Kidney (tissue), 14 donors: Measurements from ENCODE around the gene SPATA33. TPM values are rescaled to one million over a fixed set of nuclear protein-coding genes. Genes with fewer than 3 reads are reported as not detected.

Experiments
- DNase-seq, 5 donors: peaks; one replicate each; pipeline ENCODE4 v3.0.0-alpha.2; 2013 to 2020
- FAIRE-seq: peaks from 2 replicates; lab custom pipeline; 2012; peaks lifted over from hg19 to GRCh38; lab: Jason Lieb, UNC
- H3K27ac ChIP-seq, 2 donors: one replicate each; pipeline ENCODE4 v1.7.0; 2013; ENCODE audit warnings: low read depth in 2 of 2, low read length in 2 of 2, inconsistent platforms in 1 of 2
- H3K27me3 ChIP-seq: one replicate; pipeline ENCODE4 v1.7.1; 2013; ENCODE audit warnings: low read length, inconsistent platforms; ENCODE audit not compliant: control insufficient read depth, insufficient read depth
- H3K36me3 ChIP-seq, 3 donors: one replicate each; pipeline versions ENCODE4 v1.7.0 to v1.7.1; 2013; ENCODE audit warnings: low read length in 3 of 3, control low read depth in 1 of 3, inconsistent platforms in 1 of 3; ENCODE audit not compliant: insufficient read depth in 3 of 3, control insufficient read depth in 2 of 3
- H3K4me1 ChIP-seq, 3 donors: one replicate each; pipeline versions ENCODE4 v1.7.0 to v1.7.1; 2013; ENCODE audit warnings: low read length in 3 of 3, inconsistent platforms in 1 of 3, low read depth in 1 of 3; ENCODE audit not compliant: control insufficient read depth in 2 of 3, insufficient read depth in 2 of 3
- H3K4me3 ChIP-seq, 3 donors: one replicate each; pipeline versions ENCODE4 v1.7.0 to v1.8.1; 2013; ENCODE audit warnings: low read length in 3 of 3, control low read depth in 1 of 3, inconsistent platforms in 1 of 3
- H3K9ac ChIP-seq, 3 donors: one replicate each; pipeline versions ENCODE4 v1.7.0 to v1.7.1; 2013; ENCODE audit warnings: low read length in 3 of 3, control low read depth in 1 of 3, inconsistent platforms in 1 of 3
- H3K9me3 ChIP-seq, 3 donors: one replicate each; pipeline versions ENCODE4 v1.7.0 to v1.7.1; 2013; ENCODE audit warnings: low read length in 3 of 3, control low read depth in 1 of 3, inconsistent platforms in 1 of 3; ENCODE audit not compliant: control insufficient read depth in 2 of 3, insufficient read depth in 1 of 3
- CTCF ChIP-seq: IDR thresholded peaks from 3 replicates; pipeline ENCODE4 v1.5.1; 2012; ENCODE audit warnings: mild to moderate bottlenecking, moderate library complexity, borderline replicate concordance; ENCODE audit not compliant: insufficient read depth; ENCODE audit errors: extremely low read depth
- intact Hi-C: fragments of 100-400 bp; cut with DNase I; formaldehyde crosslinking; loops from one replicate; pipeline ENCODE4 v1.11.1; 2022
- polyA plus RNA-seq: library from polyadenylated mRNA; stranded (reverse); fragments of 350-450 nt; fragmentation: Illumina TruSeq; extraction: RNeasy Lipid Tissue Mini Kit (QIAGEN cat#74804); gene quantifications from one replicate; pipeline ENCODE4 v1.2.3, GENCODE V29; 2014; ENCODE audit warnings: low read depth, low replicate concordance; ENCODE audit not compliant: insufficient read depth
- total RNA-seq: library from RNA; stranded (reverse); fragmentation: NEBNext Ultra II Directional; extraction: Animal tissue kit (Norgen Biotek cat#: 25700); gene quantifications from one replicate; pipeline ENCODE4 v1.2.1, GENCODE V29; 2021
- donor health status: control.
- donor health status: control.
- donor health status: control.
- donor health status: control.
- donor health status: control.
- donor health status: DM: yes; HTN: yes; CAD: no.
- donor health status: Normal renal cell carcinoma (clear cell type).

Gene SPATA33
- total and polyA plus RNA-seq, 2 donors from 2014 or later, result 13.4 to 16.3 TPM

DNA sequence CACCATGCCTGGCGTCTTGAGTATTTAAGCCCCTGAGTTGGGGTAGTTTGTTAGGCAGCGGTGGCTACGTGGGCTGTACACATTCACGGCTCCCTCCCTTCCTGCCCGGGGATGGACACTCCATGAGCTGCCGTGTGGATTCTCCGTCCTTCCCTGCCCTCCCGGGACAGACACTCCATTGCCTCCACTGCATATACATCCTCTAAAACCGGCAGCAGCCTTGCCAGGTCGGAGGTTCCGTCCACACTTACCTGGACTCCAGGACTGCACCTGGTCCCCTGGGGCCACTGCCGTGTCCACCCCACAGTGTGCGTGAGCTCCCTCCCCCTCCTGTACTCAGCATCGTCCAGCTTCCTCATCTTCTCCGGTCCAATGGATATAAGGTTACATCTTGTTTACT lies 47.4 kb downstream of the SPATA33 start:
- Histone ChIP-seq H3K27me3 (no peaks in the 10 kb centered on the region), H3K36me3 (no peaks in the 10 kb centered on the region), H3K9ac (no peak overlapping the region), H3K9me3 (no peaks in the 10 kb centered on the region), H3K4me1 (peaks cover 0 to 11% (median 5%) of the 10 kb centered on the region in 3 donors), H3K27ac (no peak overlapping the region), H3K4me3 (no peak overlapping the region)
- TF ChIP-seq CTCF, result no peak
- intact Hi-C loops, result loop anchor here (10.0 kb wide), 1 partner anchor 160 kb away; no protein-coding TSS in a partner anchor
- peak in 2 of 5 donors; percentile 50 to 68 for DNase-seq
- no peak for FAIRE-seq

DNA sequence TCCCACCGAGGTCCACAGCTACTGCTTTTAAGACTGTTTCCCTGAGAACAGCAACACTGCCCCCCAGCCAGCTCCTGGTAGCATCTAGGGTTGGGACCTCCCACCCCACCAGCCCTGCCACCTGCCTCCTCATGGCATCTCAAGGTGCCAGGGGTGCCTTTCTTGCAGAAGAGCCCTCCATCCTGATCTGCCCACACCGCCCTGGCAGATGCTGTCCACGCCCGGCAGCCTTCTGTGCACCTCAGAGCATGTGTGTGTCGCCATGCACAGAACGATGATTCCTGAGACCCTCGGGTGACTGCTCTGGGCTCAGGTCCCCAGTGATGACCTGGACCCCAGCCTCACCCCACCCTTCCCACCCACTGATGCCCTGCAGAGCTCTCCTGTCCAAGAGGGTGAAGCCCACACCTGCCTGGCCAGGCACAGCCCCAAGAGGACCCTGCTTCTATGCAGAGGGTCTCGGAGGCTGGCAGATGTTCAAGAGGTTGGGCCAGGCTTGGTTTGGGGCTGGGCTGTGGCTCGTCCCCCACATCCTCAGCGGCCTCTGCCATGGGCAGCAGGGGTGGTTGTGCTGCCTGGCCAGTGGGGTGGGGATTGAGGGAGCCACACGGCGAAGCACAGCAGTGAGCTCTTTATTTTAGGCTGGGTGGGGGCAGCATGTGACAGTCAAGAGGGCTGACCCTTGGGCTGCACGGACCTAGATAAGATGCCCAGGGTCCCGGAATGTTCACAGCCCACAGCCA lies 49.1 kb downstream of the SPATA33 start:
- DNase-seq (peak in 2 of 5 donors; percentile 53 to 74), FAIRE-seq (no peak)
- no peak for TF ChIP-seq CTCF
- Histone ChIP-seq H3K4me1 (peaks cover 0 to 3% (median 0%) of the 10 kb centered on the region in 3 donors), H3K36me3 (no peaks in the 10 kb centered on the region), H3K27me3 (no peaks in the 10 kb centered on the region), H3K9ac (no peak overlapping the region), H3K27ac (no peak overlapping the region), H3K4me3 (no peak overlapping the region), H3K9me3 (no peaks in the 10 kb centered on the region)
- intact Hi-C loops, result loop anchor here (10.0 kb wide), 1 partner anchor 158 kb away; no protein-coding TSS in a partner anchor

DNA sequence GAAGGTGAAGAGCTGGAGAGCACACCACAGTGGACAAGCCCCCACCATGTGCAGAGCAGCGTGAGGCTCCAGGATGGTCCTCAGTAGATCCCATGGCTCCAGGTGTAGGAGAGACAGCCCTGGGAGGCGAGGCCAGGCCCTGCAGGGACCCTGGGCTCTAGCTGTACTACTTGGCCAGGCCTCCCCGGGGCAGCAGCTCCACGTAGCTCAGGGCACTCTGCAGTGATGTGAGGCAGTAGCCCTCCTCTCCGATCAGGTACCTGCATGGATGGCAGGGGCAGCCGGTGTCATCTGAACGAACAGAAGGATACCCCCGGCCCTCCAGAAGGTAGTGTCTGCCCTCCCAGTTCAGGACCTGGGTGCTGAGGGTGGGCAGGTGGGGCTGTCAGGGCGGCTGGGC lies 50.1 kb downstream of the SPATA33 start:
- intact Hi-C loops, result loop anchor here (10.0 kb wide), 1 partner anchor 157 kb away; no protein-coding TSS in a partner anchor
- Histone ChIP-seq H3K9ac (no peak overlapping the region), H3K9me3 (no peaks in the 10 kb centered on the region), H3K27ac (no peak overlapping the region), H3K4me1 (no peaks in the 10 kb centered on the region), H3K27me3 (no peaks in the 10 kb centered on the region), H3K4me3 (no peak overlapping the region), H3K36me3 (no peaks in the 10 kb centered on the region)
- FAIRE-seq (no peak), DNase-seq (peak in 1 of 5 donors; percentile 33)
- TF ChIP-seq CTCF, result no peak
